Activated T-helper 17 cell treated with anti-CD3 and anti-CD28 coated beads, Interleukin-2, amount 50 U/mL, for 72 hours (primary cell): ENCODE measurements around the gene MEGF11. TPM values are rescaled to one million over a fixed set of nuclear protein-coding genes. Genes with fewer than 3 reads are reported as not detected.

Experiments
- ATAC-seq: fragments of 150-1000 bp; cut with Tn5 transposase; replicated peaks from 2 replicates; pipeline ENCODE4 v1.10.0; 2021; ENCODE audit warnings: mild to moderate bottlenecking, moderate library complexity
- H3K27ac Mint-ChIP-seq: one replicate; pipeline ENCODE4 v1.8.0; 2022; ENCODE audit warnings: mixed read lengths
- H3K27me3 Mint-ChIP-seq: one replicate; pipeline ENCODE4 v1.8.0; 2022; ENCODE audit warnings: mixed read lengths
- H3K36me3 Mint-ChIP-seq: one replicate; pipeline ENCODE4 v1.8.0; 2022; ENCODE audit warnings: low read depth, mild to moderate bottlenecking, mixed read lengths
- H3K4me1 Mint-ChIP-seq: one replicate; pipeline ENCODE4 v1.8.0; 2022; ENCODE audit warnings: mixed read lengths
- H3K4me3 Mint-ChIP-seq: one replicate; pipeline ENCODE4 v1.8.0; 2022; ENCODE audit warnings: mild to moderate bottlenecking, mixed read lengths
- H3K9me3 Mint-ChIP-seq: one replicate; pipeline ENCODE4 v1.8.0; 2022; ENCODE audit warnings: mixed read lengths
- total RNA-seq, 2 donors: library from RNA; stranded (reverse); gene quantifications; one replicate each; pipeline ENCODE4 v1.2.3, GENCODE V29; 2022

MEGF11 gene
- total RNA-seq, 2 donors from 2014 or later: not detected

DNA sequence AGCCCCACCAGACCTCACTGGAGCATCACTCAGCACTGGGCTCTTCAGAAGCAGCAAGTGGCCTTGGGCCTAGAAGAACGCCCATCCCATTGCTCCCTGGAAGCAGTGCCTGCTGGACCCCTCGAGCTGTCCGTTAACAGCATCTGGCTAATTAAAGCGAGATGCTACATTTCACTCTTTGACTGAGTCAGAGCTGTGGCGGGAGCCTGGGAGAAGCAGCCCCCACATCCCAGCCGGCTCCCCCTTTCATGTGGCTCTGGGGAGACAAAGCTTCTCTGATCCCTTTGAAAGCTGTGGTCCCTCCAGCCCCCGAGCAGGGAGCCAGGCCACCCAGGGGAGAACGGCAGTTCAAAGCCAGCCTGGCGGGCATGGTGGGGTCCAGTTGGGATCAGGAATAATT, 103.7 kb downstream of the MEGF11 start:
- Mint-ChIP-seq H3K4me3 (no peak overlapping the region), H3K36me3 (no peaks in the 10 kb centered on the region), H3K27me3 (peaks cover 25% of the 10 kb centered on the region), H3K27ac (no peak overlapping the region), H3K9me3 (no peaks in the 10 kb centered on the region), H3K4me1 (no peaks in the 10 kb centered on the region)
- ATAC-seq: no peak

- ATAC-seq: no peak
Observed at GRCh38 chr15:66148187-66148586, 105.4 kb downstream of the MEGF11 start.

GRCh38 chr15:66147440-66147839, 106.1 kb downstream of the MEGF11 start:
- no peak overlapping the region for H3K27ac Mint-ChIP-seq
- H3K36me3 Mint-ChIP-seq: no peaks in the 10 kb centered on the region
- H3K4me1 Mint-ChIP-seq: no peaks in the 10 kb centered on the region
- no peak overlapping the region for H3K4me3 Mint-ChIP-seq
- no peak for ATAC-seq
- H3K27me3 Mint-ChIP-seq: peaks cover 20% of the 10 kb centered on the region
- no peaks in the 10 kb centered on the region for H3K9me3 Mint-ChIP-seq

More at GRCh38 chr15:66148187-66148586, 105.4 kb downstream of the MEGF11 start:
- Mint-ChIP-seq H3K4me3 (no peak overlapping the region), H3K36me3 (no peaks in the 10 kb centered on the region), H3K27ac (no peak overlapping the region), H3K4me1 (no peaks in the 10 kb centered on the region), H3K9me3 (no peaks in the 10 kb centered on the region), H3K27me3 (peaks cover 25% of the 10 kb centered on the region)

- H3K36me3 Mint-ChIP-seq: no peaks in the 10 kb centered on the region
- H3K27me3 Mint-ChIP-seq: peaks cover 12% of the 10 kb centered on the region
- no peak overlapping the region for H3K4me3 Mint-ChIP-seq
- no peak for ATAC-seq
- H3K27ac Mint-ChIP-seq: no peak overlapping the region
- H3K4me1 Mint-ChIP-seq: no peaks in the 10 kb centered on the region
- H3K9me3 Mint-ChIP-seq: no peaks in the 10 kb centered on the region
Observed at GRCh38 chr15:66145726-66146182, 107.8 kb downstream of the MEGF11 start.

DNA sequence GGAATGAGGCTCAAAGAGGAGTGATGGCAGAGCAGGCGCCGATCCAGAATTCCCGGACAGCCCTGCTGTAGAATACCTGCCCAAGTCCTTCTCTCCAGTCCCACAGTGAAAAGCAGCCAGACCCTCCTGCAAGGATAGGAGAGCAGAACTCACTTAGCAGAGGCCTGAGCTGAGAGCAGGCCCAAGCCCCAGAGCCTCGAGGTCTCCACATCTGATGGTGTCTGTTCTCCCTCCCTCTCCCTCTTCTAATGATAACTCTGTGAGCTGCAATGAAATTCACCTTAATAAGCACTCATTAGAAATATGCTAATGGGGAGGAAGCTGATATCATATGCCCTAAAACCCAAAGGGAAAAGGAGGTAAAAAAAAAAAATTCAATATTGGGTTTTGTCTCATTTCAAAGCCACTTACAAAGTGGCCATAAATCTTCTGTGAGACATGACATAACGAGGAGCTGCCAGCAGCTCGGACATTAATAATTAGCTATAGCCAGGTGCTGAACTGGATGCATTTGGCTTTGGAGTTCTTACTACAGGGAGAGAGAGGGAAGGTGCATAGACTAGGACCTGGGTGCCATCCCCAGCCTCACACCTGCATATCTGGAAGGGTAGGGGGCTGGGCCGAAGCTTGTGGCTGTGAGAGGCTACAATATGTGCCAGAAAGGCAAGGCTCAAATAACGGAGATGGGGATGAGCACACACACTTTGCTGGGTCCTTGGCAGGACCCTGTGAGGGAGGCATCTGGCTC, 108.4 kb downstream of the MEGF11 start:
- Mint-ChIP-seq H3K27ac (no peak overlapping the region), H3K9me3 (no peaks in the 10 kb centered on the region), H3K27me3 (peaks cover 7% of the 10 kb centered on the region), H3K4me1 (no peaks in the 10 kb centered on the region), H3K4me3 (no peak overlapping the region), H3K36me3 (no peaks in the 10 kb centered on the region)
- ATAC-seq: no peak

- no peak for ATAC-seq
- Mint-ChIP-seq H3K27me3 (peaks cover 3% of the 10 kb centered on the region), H3K27ac (no peak overlapping the region), H3K4me3 (no peak overlapping the region), H3K36me3 (no peaks in the 10 kb centered on the region), H3K9me3 (no peaks in the 10 kb centered on the region), H3K4me1 (no peaks in the 10 kb centered on the region)
Observed at GRCh38 chr15:66142285-66142684, 111.3 kb downstream of the MEGF11 start.

DNA sequence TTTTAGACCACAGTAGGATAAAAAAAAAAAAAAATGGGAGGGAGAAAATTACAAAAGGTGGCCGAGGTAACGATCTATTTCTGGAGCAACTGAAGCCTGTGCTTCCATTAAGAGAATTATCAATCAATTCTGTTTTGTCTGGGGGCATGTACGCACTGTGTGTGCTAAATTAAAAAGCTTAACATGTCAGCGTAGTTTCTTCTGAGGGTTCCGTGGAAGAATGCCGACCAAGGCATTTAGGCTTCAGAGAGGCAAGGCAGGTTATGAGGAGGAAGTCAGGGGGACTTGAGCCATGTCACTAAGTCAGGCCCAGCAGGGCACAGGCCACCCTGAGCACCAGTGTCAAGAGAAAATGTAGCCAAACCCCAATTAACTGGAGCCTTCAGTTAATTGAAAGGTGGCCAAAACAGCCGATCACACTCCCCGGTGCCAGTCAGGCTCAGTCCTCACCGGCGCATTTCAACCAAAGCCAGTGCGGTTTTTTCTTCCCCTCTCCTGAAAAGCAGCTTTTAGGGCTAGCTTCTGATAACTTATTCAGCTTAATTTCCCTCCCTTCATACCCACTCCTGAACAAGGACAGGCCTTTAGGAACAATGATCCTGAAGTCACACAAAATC, 113.9 kb downstream of the MEGF11 start:
- Mint-ChIP-seq H3K4me3 (no peak overlapping the region), H3K9me3 (no peaks in the 10 kb centered on the region), H3K27me3 (no peaks in the 10 kb centered on the region), H3K4me1 (peaks cover 4% of the 10 kb centered on the region), H3K27ac (no peak overlapping the region), H3K36me3 (no peaks in the 10 kb centered on the region)
- no peak for ATAC-seq

- H3K36me3 Mint-ChIP-seq: no peaks in the 10 kb centered on the region
- H3K27me3 Mint-ChIP-seq: no peaks in the 10 kb centered on the region
- H3K4me1 Mint-ChIP-seq: peaks cover 4% of the 10 kb centered on the region
- H3K9me3 Mint-ChIP-seq: no peaks in the 10 kb centered on the region
- H3K4me3 Mint-ChIP-seq: no peak overlapping the region
- ATAC-seq: no peak
- no peak overlapping the region for H3K27ac Mint-ChIP-seq
Observed at GRCh38 chr15:66138892-66139590, 114.5 kb downstream of the MEGF11 start.

GRCh38 chr15:66138096-66138783, 115.3 kb downstream of the MEGF11 start:
- Mint-ChIP-seq H3K27ac (no peak overlapping the region), H3K27me3 (no peaks in the 10 kb centered on the region), H3K36me3 (no peaks in the 10 kb centered on the region), H3K4me3 (no peak overlapping the region), H3K9me3 (no peaks in the 10 kb centered on the region), H3K4me1 (peaks cover 4% of the 10 kb centered on the region)
- no peak for ATAC-seq

GRCh38 chr15:66136948-66137347, 116.6 kb downstream of the MEGF11 start:
- H3K9me3 Mint-ChIP-seq: no peaks in the 10 kb centered on the region
- H3K27ac Mint-ChIP-seq: no peak overlapping the region
- no peaks in the 10 kb centered on the region for H3K27me3 Mint-ChIP-seq
- no peaks in the 10 kb centered on the region for H3K36me3 Mint-ChIP-seq
- no peak overlapping the region for H3K4me3 Mint-ChIP-seq
- no peak for ATAC-seq
- peaks cover 4% of the 10 kb centered on the region for H3K4me1 Mint-ChIP-seq

DNA sequence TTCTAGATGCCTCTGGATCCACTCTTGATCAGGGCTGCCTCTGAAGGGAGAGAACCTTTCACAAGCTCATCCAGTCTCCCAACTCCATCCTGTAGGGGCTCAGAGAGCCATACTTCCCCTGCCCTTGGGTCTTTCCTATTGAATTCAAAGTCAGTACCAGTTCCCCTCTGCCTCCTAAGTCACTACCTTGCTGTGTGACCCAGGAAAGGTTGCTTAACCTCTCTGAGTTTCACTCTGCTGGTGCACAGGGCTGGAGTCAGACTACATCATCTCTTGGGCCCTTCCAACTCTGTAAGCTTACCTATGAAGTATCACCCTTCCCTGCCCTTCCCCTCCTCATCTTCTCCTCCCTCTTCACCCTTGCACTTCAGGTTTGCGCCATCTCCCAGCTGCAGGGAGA, 117.9 kb downstream of the MEGF11 start:
- H3K4me1 Mint-ChIP-seq: peaks cover 4% of the 10 kb centered on the region

GRCh38 chr15:66134284-66134683, 119.3 kb downstream of the MEGF11 start:
- Mint-ChIP-seq H3K4me3 (no peak overlapping the region), H3K4me1 (peaks cover 4% of the 10 kb centered on the region), H3K36me3 (no peaks in the 10 kb centered on the region), H3K27me3 (no peaks in the 10 kb centered on the region), H3K9me3 (no peaks in the 10 kb centered on the region), H3K27ac (no peak overlapping the region)
- no peak for ATAC-seq

More for the DNA sequence above, 117.9 kb downstream of the MEGF11 start:
- H3K27ac Mint-ChIP-seq: no peak overlapping the region
- no peak for ATAC-seq
- no peaks in the 10 kb centered on the region for H3K36me3 Mint-ChIP-seq
- no peaks in the 10 kb centered on the region for H3K27me3 Mint-ChIP-seq
- no peak overlapping the region for H3K4me3 Mint-ChIP-seq
- no peaks in the 10 kb centered on the region for H3K9me3 Mint-ChIP-seq

GRCh38 chr15:66133247-66133885, 120.2 kb downstream of the MEGF11 start:
- Mint-ChIP-seq H3K27me3 (peaks cover under 1% of the 10 kb centered on the region), H3K4me1 (peaks cover 4% of the 10 kb centered on the region), H3K9me3 (no peaks in the 10 kb centered on the region), H3K36me3 (no peaks in the 10 kb centered on the region), H3K27ac (no peak overlapping the region), H3K4me3 (no peak overlapping the region)
- ATAC-seq: no peak

DNA sequence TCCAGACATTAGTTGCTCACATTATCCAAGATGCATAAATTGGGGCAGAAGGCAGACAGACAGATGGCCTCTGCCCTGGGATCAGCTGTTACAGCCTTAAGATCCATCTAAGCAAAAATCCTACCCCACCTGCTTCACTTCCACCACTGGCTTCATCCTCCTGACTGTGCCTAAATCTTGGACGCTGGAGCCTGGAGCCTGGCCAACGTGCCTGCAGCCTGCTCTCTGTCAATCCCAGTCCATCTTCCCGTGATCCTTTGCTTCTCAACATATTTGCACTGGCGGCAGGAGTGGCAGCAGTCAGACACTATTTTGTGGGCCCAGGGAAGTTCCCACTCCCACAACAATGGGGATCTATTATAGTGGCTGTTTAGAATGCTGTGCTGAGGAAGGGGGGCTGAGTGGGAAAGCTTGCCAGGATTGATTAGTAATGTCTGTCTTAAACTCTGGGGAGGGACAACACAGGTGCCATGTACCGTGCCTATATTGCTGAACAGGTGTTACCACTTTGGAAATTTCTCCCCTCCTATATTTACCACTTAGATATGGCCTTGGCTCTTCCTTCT, 121.2 kb downstream of the MEGF11 start:
- no peaks in the 10 kb centered on the region for H3K36me3 Mint-ChIP-seq
- no peak for ATAC-seq
- no peak overlapping the region for H3K27ac Mint-ChIP-seq
- no peaks in the 10 kb centered on the region for H3K9me3 Mint-ChIP-seq
- H3K4me1 Mint-ChIP-seq: peaks cover 4% of the 10 kb centered on the region
- peaks cover 9% of the 10 kb centered on the region for H3K27me3 Mint-ChIP-seq
- no peak overlapping the region for H3K4me3 Mint-ChIP-seq
